ENCODE measurements around the gene CDC42EP4. TPM values are rescaled to one million over a fixed set of nuclear protein-coding genes. Genes with fewer than 3 reads are reported as not detected.

The CDC42EP4 gene
- total RNA-seq, 2 donors from 2014 or later = 38.5 to 49.7 TPM

DNA sequence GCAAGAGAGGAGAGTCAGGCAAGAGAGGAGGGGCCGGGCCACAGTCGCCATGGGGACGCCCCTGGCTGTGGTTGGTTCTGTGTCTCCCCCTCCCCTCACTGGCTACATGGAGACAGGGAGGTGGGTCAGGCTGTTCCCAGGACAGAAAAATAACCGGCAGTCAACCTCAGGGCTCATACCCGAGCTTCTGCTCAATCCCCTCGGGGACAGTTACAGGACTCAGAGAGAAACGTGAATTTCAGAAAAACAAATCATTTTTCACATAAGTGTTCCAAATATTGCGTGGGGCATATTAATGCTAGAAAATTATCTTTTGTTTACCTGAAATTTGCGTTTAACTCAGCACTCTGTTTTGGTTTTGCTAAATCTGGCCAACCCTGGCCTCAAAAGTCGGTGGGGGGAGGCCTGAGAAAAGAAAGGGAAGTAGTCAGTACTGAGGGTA, 27.9 kb downstream of the CDC42EP4 start:
- H3K27me3 Mint-ChIP-seq (ENCODE audit: insufficient read depth) = no peaks in the 10 kb centered on the region
- H3K4me1 Mint-ChIP-seq = peaks cover 30% of the 10 kb centered on the region
- H3K9me3 ChIP-seq (ENCODE audit: control insufficient read depth, low read length) = no peaks in the 10 kb centered on the region
- H3K36me3 Mint-ChIP-seq (ENCODE audit: low read depth) = peaks cover 20% of the 10 kb centered on the region
- no peak overlapping the region for H3K27ac ChIP-seq (ENCODE audit: low read depth, low read length)
- H3K4me3 Mint-ChIP-seq = no peak overlapping the region
- H3K27me3 ChIP-seq (ENCODE audit: control insufficient read depth, insufficient read depth, low read length, poor library complexity, severe bottlenecking) = no peaks in the 10 kb centered on the region
- no peak overlapping the region for H3K4me3 ChIP-seq (ENCODE audit: low read length)
- H3K9me3 Mint-ChIP-seq = no peaks in the 10 kb centered on the region
- H3K36me3 ChIP-seq (ENCODE audit: control insufficient read depth, insufficient read depth, low read length) = peaks cover 50% of the 10 kb centered on the region
- 0 to 59% methylated on average over 1 to 8 of the region's 10 CpGs for WGBS, 2 experiments (ENCODE audit: insufficient coverage in 1 of 2, insufficient read length in 1 of 2)
- H3K9ac ChIP-seq (ENCODE audit: extremely low read depth, low read length, poor library complexity, severe bottlenecking) = no peak overlapping the region
- peaks cover 19% of the 10 kb centered on the region for H3K4me1 ChIP-seq (ENCODE audit: control insufficient read depth, insufficient read depth, low read length)
- DNase-seq = peak; percentile 97
- TF ChIP-seq, protein P1, sequence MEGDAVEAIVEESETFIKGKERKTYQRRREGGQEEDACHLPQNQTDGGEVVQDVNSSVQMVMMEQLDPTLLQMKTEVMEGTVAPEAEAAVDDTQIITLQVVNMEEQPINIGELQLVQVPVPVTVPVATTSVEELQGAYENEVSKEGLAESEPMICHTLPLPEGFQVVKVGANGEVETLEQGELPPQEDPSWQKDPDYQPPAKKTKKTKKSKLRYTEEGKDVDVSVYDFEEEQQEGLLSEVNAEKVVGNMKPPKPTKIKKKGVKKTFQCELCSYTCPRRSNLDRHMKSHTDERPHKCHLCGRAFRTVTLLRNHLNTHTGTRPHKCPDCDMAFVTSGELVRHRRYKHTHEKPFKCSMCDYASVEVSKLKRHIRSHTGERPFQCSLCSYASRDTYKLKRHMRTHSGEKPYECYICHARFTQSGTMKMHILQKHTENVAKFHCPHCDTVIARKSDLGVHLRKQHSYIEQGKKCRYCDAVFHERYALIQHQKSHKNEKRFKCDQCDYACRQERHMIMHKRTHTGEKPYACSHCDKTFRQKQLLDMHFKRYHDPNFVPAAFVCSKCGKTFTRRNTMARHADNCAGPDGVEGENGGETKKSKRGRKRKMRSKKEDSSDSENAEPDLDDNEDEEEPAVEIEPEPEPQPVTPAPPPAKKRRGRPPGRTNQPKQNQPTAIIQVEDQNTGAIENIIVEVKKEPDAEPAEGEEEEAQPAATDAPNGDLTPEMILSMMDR (conservative IDR thresholded peaks at IDR 0.05) = no peak
- peak overlapping the region; percentile 40 for H3K27ac Mint-ChIP-seq

DNA sequence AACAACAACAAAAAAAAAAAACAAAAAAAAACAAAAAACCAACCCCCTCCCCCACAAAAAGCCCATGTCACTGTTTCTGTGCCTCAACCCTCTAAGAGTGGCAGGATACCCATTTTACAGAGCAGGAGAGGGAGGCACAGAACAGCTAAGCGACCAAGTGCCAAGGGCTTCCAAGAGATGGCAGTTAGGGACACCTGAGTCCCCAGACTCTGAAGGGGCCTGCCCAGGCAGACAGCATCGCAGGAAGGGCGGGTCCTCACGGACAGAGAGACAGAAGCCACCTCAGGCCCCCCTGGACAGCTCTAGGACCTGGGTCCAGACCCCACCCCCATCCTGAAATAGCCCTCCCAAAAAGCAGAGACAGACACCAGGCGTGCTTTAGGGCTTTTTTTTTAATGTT, 28.6 kb downstream of the CDC42EP4 start:
- H3K27ac Mint-ChIP-seq = no peak overlapping the region
- H3K4me3 ChIP-seq (ENCODE audit: low read length) = no peak overlapping the region
- 95 to 96% methylated on average over 4 to 5 of the region's 5 CpGs for WGBS, 2 experiments (ENCODE audit: insufficient coverage in 1 of 2, insufficient read length in 1 of 2)
- peaks cover 50% of the 10 kb centered on the region for H3K36me3 ChIP-seq (ENCODE audit: control insufficient read depth, insufficient read depth, low read length)
- no peak overlapping the region for H3K9ac ChIP-seq (ENCODE audit: extremely low read depth, low read length, poor library complexity, severe bottlenecking)
- TF ChIP-seq, protein P1 (conservative IDR thresholded peaks at IDR 0.05) = no peak
- peaks cover 20% of the 10 kb centered on the region for H3K36me3 Mint-ChIP-seq (ENCODE audit: low read depth)
- peaks cover 19% of the 10 kb centered on the region for H3K4me1 ChIP-seq (ENCODE audit: control insufficient read depth, insufficient read depth, low read length)
- no peaks in the 10 kb centered on the region for H3K9me3 Mint-ChIP-seq
- no peaks in the 10 kb centered on the region for H3K27me3 Mint-ChIP-seq (ENCODE audit: insufficient read depth)
- H3K27ac ChIP-seq (ENCODE audit: low read depth, low read length) = no peak overlapping the region
- no peaks in the 10 kb centered on the region for H3K9me3 ChIP-seq (ENCODE audit: control insufficient read depth, low read length)
- H3K4me1 Mint-ChIP-seq = peaks cover 29% of the 10 kb centered on the region
- no peak for DNase-seq
- no peak overlapping the region for H3K4me3 Mint-ChIP-seq
- no peaks in the 10 kb centered on the region for H3K27me3 ChIP-seq (ENCODE audit: control insufficient read depth, insufficient read depth, low read length, poor library complexity, severe bottlenecking)

DNA sequence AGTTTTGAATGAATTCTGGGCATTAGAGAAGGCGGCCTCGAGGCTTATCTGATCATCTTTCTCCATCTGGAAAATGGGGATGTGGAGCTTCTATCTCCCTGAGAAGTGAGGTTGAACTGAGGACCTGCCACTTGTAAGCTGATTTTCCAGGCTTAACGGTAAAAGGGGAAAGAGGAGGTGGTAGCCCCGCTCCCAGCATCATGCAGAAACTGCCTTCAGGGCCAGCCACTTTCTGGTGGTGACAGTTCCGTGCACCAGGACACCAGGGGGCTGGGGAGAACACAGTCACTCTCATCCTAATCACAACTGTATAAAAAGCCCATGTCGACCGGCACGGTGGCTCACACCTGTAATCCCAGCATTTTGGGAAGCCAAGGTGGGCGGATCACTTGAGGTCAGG, 29.2 kb downstream of the CDC42EP4 start:
- Histone ChIP-seq H3K4me1 (ENCODE audit: control insufficient read depth, insufficient read depth, low read length) (peaks cover 19% of the 10 kb centered on the region), H3K27me3 (ENCODE audit: control insufficient read depth, insufficient read depth, low read length, poor library complexity, severe bottlenecking) (no peaks in the 10 kb centered on the region), H3K36me3 (ENCODE audit: control insufficient read depth, insufficient read depth, low read length) (peaks cover 50% of the 10 kb centered on the region), H3K9me3 (ENCODE audit: control insufficient read depth, low read length) (no peaks in the 10 kb centered on the region), H3K9ac (ENCODE audit: extremely low read depth, low read length, poor library complexity, severe bottlenecking) (no peak overlapping the region), H3K27ac (ENCODE audit: low read depth, low read length) (no peak overlapping the region), H3K4me3 (ENCODE audit: low read length) (no peak overlapping the region)
- Mint-ChIP-seq H3K4me1 (peaks cover 26% of the 10 kb centered on the region), H3K27me3 (ENCODE audit: insufficient read depth) (no peaks in the 10 kb centered on the region), H3K36me3 (ENCODE audit: low read depth) (peaks cover 20% of the 10 kb centered on the region), H3K9me3 (no peaks in the 10 kb centered on the region), H3K27ac (no peak overlapping the region), H3K4me3 (no peak overlapping the region)
- no peak for DNase-seq
- TF ChIP-seq, protein P1 (conservative IDR thresholded peaks at IDR 0.05) = no peak
- WGBS, 2 experiments (ENCODE audit: insufficient coverage in 1 of 2, insufficient read length in 1 of 2) = 94 to 98% methylated on average over 6 to 9 of the region's 9 CpGs
